Skeletal muscle tissue (tissue), 4 donors: ENCODE measurements around the gene HOMER2. TPM values are rescaled to one million over a fixed set of nuclear protein-coding genes. Genes with fewer than 3 reads are reported as not detected.

ENCODE experiments used
- H3K27ac ChIP-seq: one replicate; pipeline ENCODE4 v1.7.0; 2013; ENCODE audit warnings: mild to moderate bottlenecking, low read depth, low read length, inconsistent platforms
- H3K27me3 ChIP-seq, 3 donors: one replicate each; pipeline ENCODE4 v1.7.0; 2013; ENCODE audit warnings: low read length in 3 of 3; ENCODE audit not compliant: control insufficient read depth in 3 of 3, insufficient read depth in 3 of 3
- H3K36me3 ChIP-seq, 3 donors: one replicate each; pipeline ENCODE4 v1.7.0; 2013; ENCODE audit warnings: low read length in 3 of 3; ENCODE audit not compliant: control insufficient read depth in 3 of 3, insufficient read depth in 3 of 3
- H3K4me1 ChIP-seq, 3 donors: one replicate each; pipeline ENCODE4 v1.7.0; 2013; ENCODE audit warnings: low read length in 3 of 3, mild to moderate bottlenecking in 3 of 3; ENCODE audit not compliant: control insufficient read depth in 3 of 3, insufficient read depth in 3 of 3
- H3K4me3 ChIP-seq, 3 donors: one replicate each; pipeline ENCODE4 v1.7.0; 2013; ENCODE audit warnings: low read length in 3 of 3
- H3K9ac ChIP-seq, 3 donors: one replicate each; pipeline ENCODE4 v1.7.0; 2013; ENCODE audit warnings: low read length in 3 of 3, mild to moderate bottlenecking in 3 of 3, moderate library complexity in 2 of 3, low read depth in 1 of 3
- H3K9me3 ChIP-seq, 3 donors: one replicate each; pipeline ENCODE4 v1.7.0; 2013; ENCODE audit warnings: low read length in 3 of 3; ENCODE audit not compliant: control insufficient read depth in 3 of 3
- total RNA-seq: library from RNA; depleted of rRNA; stranded (reverse); fragments of >200 nt; gene quantifications from one replicate; pipeline ENCODE4 v1.2.3, GENCODE V29; 2014
- donor health status: Osteomylitis.

HOMER2 gene
- total RNA-seq, 1 donor from 2014 or later: 11.0 TPM

DNA sequence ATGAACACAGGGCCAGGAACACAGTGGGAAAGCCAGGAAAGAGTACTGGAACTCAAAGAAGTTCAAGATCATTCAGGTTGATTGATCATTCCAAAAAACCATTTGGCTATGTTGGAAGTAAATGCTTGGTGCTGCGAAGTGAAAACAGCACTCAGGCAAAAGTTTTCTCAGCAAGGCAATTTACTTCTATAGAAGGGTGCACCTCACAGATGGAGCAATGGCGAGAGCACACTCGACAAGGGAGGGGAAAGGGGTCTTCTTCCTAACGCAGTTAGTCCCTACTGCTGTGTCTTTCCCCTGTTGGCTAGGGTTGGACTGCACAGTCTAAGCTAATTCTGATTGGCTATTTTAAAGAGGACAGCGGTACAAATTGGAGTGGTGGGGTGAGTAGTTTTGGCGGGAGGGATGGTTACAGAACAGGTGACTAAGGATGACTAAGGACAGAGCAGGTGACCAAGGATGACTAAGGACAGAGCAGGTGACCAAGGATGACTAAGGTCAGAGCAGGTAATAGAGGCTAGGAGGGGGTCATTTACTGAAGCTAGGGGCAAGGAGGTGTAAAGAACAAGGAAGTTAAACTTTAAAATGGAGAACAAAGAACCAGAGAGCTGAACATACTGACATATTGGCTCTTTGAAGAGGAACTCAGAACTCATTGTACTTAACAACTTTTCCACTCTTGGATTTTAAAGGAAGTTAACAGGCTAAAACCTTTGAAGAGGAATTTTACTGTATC lies 43.3 kb downstream of the HOMER2 start:
- Histone ChIP-seq H3K4me3 (no peak overlapping the region), H3K4me1 (peaks cover 4 to 22% (median 14%) of the 10 kb centered on the region in 3 donors), H3K9ac (no peak overlapping the region), H3K27ac (no peak overlapping the region), H3K27me3 (no peaks in the 10 kb centered on the region), H3K36me3 (no peaks in the 10 kb centered on the region), H3K9me3 (peaks cover 0 to 4% (median 2%) of the 10 kb centered on the region in 3 donors)

- Histone ChIP-seq H3K27ac (no peak overlapping the region), H3K36me3 (no peaks in the 10 kb centered on the region)
These were observed 45.2 kb downstream of the HOMER2 start for GRCh38 chr15:82907350-82907749.

GRCh38 chr15:82904574-82904973 lies 47.9 kb downstream of the HOMER2 start:
- Histone ChIP-seq H3K4me3 (no peak overlapping the region), H3K27ac (no peak overlapping the region), H3K4me1 (peaks cover 5 to 23% (median 14%) of the 10 kb centered on the region in 3 donors)

More at GRCh38 chr15:82907350-82907749, 45.2 kb downstream of the HOMER2 start:
- H3K27me3 ChIP-seq: no peaks in the 10 kb centered on the region
- peaks cover 5 to 12% (median 8%) of the 10 kb centered on the region in 3 donors for H3K4me1 ChIP-seq
- no peak overlapping the region for H3K9ac ChIP-seq
- H3K9me3 ChIP-seq: peaks cover 0 to 4% (median 2%) of the 10 kb centered on the region in 3 donors
- H3K4me3 ChIP-seq: no peak overlapping the region

GRCh38 chr15:82903511-82903910 lies 49.0 kb downstream of the HOMER2 start:
- Histone ChIP-seq H3K4me3 (no peak overlapping the region), H3K27ac (no peak overlapping the region), H3K9ac (no peak overlapping the region), H3K36me3 (no peaks in the 10 kb centered on the region), H3K4me1 (peaks cover 10 to 29% (median 21%) of the 10 kb centered on the region in 3 donors), H3K9me3 (peaks cover 0 to 2% (median 0%) of the 10 kb centered on the region in 3 donors), H3K27me3 (no peaks in the 10 kb centered on the region)

More at GRCh38 chr15:82904574-82904973, 47.9 kb downstream of the HOMER2 start:
- H3K9ac ChIP-seq: no peak overlapping the region
- peaks cover 0 to 4% (median 2%) of the 10 kb centered on the region in 3 donors for H3K9me3 ChIP-seq
- no peaks in the 10 kb centered on the region for H3K36me3 ChIP-seq
- H3K27me3 ChIP-seq: no peaks in the 10 kb centered on the region

DNA sequence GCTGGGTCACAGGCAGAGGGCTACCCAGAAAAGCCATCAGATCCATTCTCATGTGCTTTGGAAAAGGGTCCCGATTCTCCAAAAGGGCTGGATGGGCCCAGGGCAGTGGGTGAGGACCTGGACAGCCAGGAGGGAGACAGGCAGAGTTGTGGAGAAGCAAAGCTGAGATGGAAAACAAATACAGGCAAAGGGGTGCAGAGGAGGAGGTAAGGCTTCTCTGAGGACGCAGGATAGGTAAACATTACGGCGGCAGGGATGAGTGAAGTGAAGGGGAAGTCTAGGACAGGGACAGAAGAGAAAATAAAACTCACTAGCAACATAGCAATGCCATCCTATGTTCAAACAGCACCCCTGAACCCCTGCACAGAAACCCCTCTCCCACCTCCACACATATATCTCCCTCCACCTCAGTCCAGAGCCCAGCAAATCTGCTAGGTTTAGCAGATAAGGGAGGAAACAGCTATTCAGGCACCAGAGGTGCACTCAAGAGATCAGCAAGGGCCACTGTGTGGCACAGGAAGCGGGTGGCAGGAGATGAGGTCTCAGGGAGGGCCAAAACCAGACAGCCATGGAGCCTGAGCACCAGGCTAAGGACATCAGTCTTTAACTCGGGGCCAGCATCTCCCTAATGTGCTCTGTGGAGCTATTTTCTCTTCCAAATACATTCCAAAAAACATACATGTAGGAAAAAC lies 51.3 kb downstream of the HOMER2 start:
- Histone ChIP-seq H3K27ac (no peak overlapping the region), H3K36me3 (no peaks in the 10 kb centered on the region), H3K4me3 (no peak overlapping the region), H3K4me1 (peaks cover 10 to 38% (median 24%) of the 10 kb centered on the region in 3 donors), H3K9ac (no peak overlapping the region), H3K9me3 (no peaks in the 10 kb centered on the region), H3K27me3 (no peaks in the 10 kb centered on the region)

- Histone ChIP-seq H3K4me1 (peaks cover 10 to 38% (median 24%) of the 10 kb centered on the region in 3 donors), H3K36me3 (no peaks in the 10 kb centered on the region), H3K4me3 (no peak overlapping the region), H3K9ac (no peak overlapping the region), H3K27ac (no peak overlapping the region), H3K9me3 (no peaks in the 10 kb centered on the region), H3K27me3 (no peaks in the 10 kb centered on the region)
These were observed 51.9 kb downstream of the HOMER2 start for GRCh38 chr15:82900511-82901060.

GRCh38 chr15:82898961-82899360 lies 53.6 kb downstream of the HOMER2 start:
- Histone ChIP-seq H3K9ac (peak overlapping the region in 1 of 3 donors; percentile 25), H3K9me3 (no peaks in the 10 kb centered on the region), H3K27me3 (no peaks in the 10 kb centered on the region), H3K4me1 (peaks cover 8 to 31% (median 26%) of the 10 kb centered on the region in 3 donors), H3K27ac (no peak overlapping the region), H3K4me3 (no peak overlapping the region), H3K36me3 (no peaks in the 10 kb centered on the region)

- no peaks in the 10 kb centered on the region for H3K27me3 ChIP-seq
- no peak overlapping the region for H3K4me3 ChIP-seq
- peaks cover 7 to 27% (median 27%) of the 10 kb centered on the region in 3 donors for H3K4me1 ChIP-seq
- no peaks in the 10 kb centered on the region for H3K9me3 ChIP-seq
- no peak overlapping the region for H3K9ac ChIP-seq
- H3K27ac ChIP-seq: no peak overlapping the region
- H3K36me3 ChIP-seq: no peaks in the 10 kb centered on the region
These were observed 56.5 kb downstream of the HOMER2 start for GRCh38 chr15:82895983-82896382.

GRCh38 chr15:82894971-82895520 lies 57.5 kb downstream of the HOMER2 start:
- H3K27ac ChIP-seq: no peak overlapping the region
- no peaks in the 10 kb centered on the region for H3K36me3 ChIP-seq
- no peak overlapping the region for H3K4me3 ChIP-seq
- no peaks in the 10 kb centered on the region for H3K9me3 ChIP-seq
- peaks cover 9 to 31% (median 29%) of the 10 kb centered on the region in 3 donors for H3K4me1 ChIP-seq
- no peaks in the 10 kb centered on the region for H3K27me3 ChIP-seq
- H3K9ac ChIP-seq: peak overlapping the region in 1 of 3 donors; percentile 5
